ENCODE results near the gene NUBP1. TPM values are rescaled to one million over a fixed set of nuclear protein-coding genes. Genes with fewer than 3 reads are reported as not detected.
"Not testable (repeated sequence)": the region's sequence is repeated elsewhere in the genome, so short reads cannot be mapped to it uniquely, and the experiment has no call there.

Gene NUBP1
- total RNA-seq, 1 experiment from 2014 or later = 51.7 TPM

DNA sequence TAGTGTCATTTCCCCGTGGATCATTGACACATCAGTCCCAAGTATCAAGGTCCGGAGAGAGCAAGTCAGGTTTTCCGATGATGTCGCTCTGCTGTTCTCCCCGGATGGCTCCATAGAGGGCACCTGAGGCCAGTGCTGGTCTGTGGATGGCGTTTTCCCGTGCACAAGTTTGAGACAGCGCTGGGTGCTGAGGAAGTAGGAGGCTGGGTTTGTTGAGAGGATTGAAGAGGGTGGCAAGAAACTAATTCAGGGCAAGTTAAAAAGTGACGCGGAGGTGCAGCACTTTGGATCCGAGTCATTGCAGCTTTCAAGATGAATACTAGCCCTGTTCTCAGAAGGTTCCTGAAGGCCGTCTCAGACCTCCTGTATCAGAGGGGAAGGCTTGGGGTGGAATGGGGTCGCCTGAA, 7.7 kb downstream of the NUBP1 start:
- no peak for DNase-seq (ENCODE audit: low spot score)

DNA sequence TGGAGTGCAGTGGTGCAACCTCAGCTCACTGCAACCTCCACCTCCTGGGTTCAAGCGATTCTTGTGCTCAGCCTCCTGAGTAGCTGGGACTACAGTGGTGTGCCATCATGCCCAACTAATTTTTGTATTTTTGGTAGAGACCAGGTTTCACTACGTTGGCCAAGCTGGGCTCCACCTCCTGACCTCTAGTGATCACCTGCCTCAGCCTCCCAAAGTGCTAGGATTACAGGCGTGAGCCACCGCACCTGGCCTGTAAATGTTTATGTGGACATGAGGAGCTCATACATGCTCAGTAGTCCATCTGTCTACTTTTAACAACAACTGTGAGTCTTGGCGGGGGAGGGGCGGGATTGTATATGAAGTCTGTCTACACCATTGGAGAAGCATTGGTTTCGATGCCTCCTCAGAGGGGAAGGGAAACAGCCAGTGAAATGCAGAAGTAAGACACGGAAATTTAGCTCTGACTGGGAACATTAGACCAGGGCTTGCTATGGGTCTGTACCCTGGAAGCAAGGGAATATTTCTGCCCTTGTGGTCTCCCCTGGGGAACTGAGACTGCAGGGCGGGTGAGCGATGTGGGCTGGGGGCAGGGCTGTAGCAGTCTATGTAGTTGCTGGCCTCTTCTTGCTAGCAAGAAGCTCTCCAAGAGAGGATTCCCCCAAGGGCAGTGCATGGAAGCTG, 9.3 kb downstream of the NUBP1 start:
- no peak for DNase-seq (ENCODE audit: low spot score)

DNA sequence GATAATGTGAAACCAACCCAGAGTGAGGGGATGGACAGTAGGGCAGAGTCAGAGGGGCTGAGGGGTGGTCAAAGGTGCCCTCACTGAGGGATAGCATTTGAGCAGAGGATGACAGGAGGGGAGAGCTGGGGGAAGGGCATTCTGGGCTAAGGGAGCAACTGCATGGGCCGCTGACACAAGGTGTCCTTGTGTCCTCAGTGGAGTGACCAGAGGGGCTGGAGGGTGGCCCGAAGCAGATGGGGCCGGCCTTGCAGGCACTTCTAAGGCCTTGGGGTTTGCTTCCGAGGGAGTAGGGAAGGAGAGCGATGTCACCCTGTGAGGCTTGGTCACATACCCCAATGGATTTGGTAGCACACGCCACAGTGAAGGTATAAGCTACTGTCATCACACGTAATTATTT, 10.0 kb downstream of the NUBP1 start:
- DNase-seq (ENCODE audit: low spot score) = no peak

DNA sequence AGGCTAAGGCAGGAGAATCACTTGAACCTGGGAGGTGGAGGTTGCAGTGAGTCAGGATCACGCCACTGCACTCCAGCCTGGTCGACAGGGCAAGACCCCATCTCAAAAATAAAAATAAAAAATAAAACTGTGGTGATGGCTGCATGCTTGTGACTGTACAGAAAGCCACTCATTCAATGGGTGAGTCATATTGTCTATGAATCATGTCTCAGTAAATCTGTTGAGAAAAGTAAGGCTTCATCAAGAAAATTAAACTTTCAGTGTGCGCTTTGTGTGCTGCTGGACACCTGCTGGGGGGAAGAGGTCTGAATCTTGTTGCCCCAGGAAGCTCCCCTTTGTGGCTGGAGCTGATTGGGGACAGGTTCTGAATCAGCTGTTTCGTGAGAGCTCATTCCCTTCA, 11.3 kb downstream of the NUBP1 start:
- DNase-seq (ENCODE audit: low spot score) = no peak

DNA sequence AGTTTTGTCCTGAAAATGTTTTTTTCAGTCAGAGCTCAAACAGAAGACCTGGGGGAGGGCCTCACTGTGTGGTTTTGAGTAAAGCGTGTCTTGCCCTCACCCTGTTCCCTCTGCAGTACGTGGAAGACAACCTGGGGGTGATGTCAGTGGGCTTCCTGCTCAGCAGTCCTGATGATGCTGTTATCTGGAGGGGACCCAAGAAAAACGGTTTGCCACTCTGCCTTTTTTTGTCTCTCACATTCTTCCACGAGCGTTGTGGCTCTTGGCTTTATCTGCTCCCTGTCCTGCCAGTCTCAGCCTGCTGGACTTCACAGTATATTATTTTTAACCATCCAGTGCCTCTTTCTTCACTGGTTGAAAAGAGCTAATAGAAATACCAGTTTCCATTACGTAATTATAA, 12.9 kb downstream of the NUBP1 start:
- no peak for DNase-seq (ENCODE audit: low spot score)

DNA sequence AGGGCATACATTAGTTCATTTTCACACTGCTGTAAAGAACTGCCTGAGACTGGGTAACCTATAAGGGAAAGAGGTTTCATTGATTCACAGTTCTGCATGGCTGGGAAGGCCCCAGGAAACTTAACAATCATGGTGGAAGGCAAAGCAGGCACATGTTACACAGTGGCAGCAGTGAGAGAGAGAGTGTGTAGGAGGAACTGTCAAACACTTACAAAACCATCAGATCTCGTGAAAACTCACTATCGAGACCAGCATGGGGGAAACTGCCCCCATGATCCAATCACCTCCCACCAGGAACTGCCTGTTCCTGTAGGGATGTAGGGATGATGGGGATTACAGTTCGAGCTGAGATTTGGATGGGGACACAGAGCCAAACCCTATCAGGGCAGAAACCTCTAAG, 17.2 kb downstream of the NUBP1 start:
- no peak for DNase-seq (ENCODE audit: low spot score)

DNA sequence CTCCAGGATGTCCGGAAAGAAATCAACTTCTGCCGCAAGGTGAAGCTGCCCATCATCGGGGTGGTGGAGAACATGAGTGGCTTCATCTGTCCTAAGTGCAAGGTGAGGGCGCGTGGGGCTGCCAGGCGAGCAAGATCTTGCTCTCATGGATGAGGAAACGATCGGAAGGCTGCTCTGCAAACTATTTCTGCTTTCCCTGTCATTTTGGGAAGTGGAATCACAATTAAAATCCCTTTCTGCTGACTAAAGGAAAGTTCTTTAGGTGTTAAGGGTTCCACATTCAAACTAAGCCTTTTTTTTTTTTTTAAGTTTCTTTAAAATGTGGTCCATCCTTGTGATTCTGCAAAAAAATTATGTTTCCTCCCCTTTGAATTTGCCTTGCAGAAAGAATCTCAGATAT, 17.7 kb downstream of the NUBP1 start:
- no peak for DNase-seq (ENCODE audit: low spot score)

DNA sequence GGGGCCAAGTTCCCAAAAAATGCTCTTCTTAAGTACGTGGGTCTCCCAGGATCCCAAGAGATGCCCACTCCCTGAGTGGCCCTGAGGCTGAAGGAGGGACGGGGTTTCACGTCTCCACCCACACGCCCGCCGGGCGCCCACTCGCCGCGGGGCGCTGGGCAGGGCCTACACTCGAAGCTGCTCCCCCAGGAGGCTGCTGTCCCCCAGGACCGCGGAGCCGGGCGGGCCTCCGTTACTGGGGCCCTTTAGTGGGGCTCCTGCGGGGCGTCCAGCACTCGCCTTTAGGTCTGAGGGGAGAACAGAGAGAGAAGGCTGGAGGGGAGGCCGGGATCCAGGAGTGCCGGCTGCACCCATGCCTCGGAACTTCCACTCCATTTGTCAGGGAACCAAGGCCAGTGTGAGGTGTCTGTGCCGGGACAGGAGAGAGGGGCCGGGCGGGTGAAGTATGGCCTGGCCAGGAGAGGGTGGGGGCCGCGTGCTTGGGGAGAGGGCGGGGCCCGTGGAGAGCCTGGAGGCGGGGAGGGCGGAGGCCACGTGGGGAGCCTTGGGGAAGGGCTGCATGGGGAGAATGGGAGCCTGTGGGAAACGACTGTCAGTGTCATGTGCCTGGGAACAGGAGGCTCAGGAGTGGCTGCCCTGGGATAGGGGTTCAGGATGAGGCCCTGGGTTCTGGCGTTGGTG, 18.8 kb downstream of the NUBP1 start:
- no peak for DNase-seq (ENCODE audit: low spot score)

DNA sequence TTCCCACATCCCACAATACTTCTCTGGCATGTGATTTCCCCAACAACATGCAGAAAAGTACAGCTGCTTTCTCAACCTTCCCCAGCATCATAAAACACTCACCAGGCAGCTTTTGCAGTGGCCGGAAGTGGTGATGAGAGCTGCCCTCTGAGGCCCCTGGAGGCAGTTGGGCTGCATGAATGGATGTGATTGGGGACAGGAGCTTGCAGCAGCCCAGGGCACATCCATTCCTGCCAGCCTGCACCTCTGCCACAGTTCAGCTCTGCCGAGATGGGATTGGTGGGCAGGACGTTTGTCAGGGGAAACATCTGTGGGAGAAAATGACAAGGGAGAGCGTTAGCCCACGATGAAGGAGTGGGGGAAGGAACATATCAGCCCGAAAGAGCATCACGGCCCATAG, 19.8 kb downstream of the NUBP1 start:
- DNase-seq (ENCODE audit: low spot score) = no peak

DNA sequence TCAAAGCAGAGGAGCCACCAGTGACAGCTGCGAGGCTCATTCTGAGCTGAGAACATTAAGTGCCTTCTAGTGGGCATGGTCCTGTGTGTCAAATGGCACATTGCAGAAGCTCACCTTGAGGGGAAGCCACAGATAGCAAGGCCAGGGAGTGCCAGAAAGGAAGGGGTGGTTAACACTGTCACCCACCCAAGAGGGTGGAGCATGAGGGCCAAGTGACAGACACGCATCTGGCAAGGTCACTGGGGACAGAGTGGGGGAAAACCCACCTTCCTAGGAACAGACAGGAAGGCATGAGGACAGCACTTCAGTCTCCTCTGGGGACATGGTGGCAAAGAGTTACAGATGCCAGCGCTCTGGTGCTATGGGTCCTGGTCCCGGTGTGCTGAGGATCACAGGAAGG, 22.1 kb downstream of the NUBP1 start:
- no peak for DNase-seq (ENCODE audit: low spot score)

DNA sequence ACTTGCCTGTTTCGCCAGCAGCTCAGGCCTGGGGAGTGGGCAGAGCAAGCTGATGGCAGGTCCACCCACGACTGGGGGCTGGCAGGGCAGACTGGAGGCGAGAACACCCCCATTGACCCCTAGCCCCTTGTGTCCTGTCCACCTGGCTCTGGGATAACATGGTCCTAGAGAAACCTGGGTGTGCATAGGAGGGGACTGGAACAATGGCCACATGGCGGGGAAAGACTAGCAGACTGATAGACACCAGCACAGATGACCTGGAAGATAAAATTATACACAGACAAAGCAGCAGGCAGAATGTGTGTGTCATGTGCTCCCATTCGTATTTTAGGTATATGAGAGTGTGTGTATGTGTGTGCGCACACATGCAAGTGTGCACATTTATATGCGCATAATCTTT, 23.5 kb downstream of the NUBP1 start:
- no peak for DNase-seq (ENCODE audit: low spot score)

DNA sequence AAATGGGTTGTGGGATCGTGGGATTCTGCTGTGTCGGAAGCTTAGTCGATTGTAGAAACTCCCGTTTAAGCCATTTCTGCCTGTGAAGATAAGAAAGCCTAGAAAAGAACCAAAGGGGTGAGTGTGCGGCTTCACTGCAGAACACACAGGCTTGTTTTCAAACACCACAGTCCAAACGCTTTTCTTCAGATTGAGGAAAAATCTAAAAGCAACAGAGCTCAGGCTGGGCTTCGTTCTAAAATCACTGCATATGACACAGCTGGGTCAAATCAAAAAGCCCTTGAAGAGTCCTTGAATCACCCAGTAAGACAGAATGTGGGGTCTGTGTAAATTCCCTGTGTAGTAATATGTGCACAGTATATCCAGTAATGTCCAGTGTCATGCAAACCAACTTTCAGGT, 25.7 kb downstream of the NUBP1 start:
- no peak for DNase-seq (ENCODE audit: low spot score)

DNA sequence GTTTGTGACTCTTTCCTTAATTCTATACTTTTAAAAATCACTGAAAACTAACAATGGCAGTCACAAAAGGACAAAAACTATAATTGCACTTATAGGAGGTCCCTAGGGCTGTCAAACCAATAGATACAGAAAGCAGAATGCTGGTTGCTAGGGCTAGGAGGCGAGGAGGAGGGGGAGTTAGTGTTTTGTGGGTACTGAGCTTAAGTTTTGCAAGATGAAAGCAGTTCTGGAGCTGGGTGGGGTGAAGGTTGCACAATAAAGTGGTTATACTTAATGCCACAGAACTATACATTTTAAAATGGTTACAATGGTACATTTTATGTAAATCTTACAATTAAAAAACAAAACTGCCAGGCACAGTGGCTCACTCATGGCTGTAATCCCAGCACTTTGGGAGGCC, 27.3 kb downstream of the NUBP1 start:
- DNase-seq (ENCODE audit: low spot score) = no peak

DNA sequence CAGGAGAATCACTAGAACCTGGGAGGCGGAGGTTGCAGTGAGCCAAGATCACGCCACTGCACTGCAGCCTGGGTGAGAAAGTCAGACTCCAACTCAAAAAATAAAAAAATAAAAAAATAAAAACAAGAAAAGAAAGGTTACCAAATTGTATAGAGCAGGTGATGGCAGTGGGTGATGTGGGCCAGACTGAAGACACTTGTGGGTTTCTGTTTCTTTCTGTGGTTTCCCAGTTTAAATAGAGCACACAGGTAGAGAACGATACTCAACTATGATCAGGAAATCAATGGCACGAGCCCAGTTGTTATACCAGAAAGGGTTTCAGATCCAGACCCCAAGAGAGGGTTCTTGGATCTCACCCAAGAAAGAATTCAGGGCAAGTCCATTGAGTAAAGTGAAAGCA, 32.6 kb downstream of the NUBP1 start:
- no peak for DNase-seq (ENCODE audit: low spot score)

DNA sequence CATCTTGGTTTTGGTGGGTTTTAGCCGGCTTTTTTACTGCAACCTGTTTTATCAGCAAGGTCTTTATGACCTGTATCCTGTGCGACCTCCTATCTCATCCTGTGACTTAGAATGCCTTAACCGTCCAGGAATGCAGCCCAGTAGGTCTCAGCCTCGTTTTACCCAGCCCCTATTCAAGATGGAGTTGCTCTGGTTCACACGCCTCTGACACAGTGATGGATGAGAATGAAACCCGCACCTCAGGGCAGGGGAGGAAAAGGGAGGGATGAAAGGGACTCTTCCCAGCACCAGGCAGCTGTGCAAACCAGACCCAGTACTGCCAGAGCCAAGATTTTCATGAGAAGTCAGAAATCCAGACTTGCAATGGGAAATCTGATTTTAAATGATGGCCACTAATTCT, 33.3 kb downstream of the NUBP1 start:
- DNase-seq (ENCODE audit: low spot score) = not testable (repeated sequence)

DNA sequence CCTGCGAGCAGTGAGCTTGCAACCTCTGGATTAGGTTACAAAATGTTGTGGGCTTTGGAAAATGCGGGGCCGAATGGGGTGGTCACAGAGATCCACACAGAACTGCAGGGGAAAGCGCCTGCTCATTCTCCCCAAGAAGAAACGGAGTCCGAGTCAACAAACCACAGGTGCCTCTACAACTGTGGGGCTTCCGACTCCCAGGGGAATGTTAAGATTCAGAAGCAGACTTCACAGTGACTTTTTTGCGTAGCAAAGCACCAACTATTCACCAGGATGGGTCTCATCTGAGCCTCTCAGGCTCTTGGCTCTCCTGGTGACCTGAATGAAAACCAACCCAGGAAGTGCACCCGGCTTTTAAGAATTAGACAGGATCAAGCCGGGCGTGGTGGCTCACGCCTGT, 33.7 kb downstream of the NUBP1 start:
- no peak for DNase-seq (ENCODE audit: low spot score)

DNA sequence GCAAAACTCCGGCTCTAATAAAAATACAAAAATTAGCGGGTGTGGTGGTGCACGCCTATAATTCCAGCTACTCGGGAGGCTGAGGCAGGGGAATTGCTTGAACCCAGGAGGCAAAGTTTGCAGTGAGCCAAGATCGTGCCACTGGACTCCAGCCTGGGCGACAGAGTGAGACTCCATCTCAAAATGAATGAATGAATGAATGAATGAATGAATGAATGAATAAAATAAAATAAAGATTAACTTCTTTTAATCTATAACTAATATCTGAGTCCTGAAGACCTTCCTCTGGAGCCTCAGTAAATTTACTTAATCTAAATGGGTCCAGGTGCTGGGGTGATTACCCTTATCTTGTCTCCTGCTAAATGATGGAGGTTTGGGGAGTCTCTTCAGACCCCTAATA, 36.3 kb downstream of the NUBP1 start:
- not testable (repeated sequence) for DNase-seq (ENCODE audit: low spot score)

DNA sequence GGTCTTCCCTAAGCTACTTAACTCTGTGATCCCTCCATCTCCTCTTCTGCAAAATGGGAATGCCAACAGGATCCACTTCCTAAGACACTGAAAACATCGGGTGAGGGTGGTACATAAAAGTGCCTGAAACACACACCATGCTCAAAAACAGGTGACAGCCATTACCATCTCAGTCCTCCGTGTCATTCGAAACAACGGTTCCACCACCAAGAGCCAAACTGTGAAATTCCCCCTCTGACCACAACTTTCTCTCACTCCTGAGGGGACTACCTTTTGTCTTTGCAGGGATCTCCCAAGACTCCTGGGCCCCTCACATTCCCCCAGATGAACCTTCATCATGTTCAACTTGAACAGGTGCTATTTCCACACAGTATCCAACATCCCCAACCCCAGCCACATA, 37.0 kb downstream of the NUBP1 start:
- no peak for DNase-seq (ENCODE audit: low spot score)

DNA sequence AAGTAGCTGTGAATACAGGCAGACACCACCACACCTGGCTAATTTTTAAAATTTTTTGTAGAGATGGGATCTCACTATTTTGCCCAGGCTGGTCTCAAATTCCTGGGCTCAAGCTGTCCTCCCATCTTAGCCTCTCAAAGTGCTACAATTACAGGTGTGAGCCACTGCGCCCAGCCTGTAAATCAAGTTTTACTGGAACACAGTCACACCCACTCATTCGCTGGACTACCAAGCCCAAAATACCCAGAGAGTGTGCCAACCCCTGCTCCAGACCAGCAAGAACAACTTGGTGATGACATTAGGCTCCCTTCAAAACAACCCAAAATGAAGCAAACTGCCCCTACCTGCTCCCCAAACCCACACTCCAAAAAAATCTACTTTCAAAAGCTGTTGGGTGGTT, 39.0 kb downstream of the NUBP1 start:
- DNase-seq (ENCODE audit: low spot score) = no peak

DNA sequence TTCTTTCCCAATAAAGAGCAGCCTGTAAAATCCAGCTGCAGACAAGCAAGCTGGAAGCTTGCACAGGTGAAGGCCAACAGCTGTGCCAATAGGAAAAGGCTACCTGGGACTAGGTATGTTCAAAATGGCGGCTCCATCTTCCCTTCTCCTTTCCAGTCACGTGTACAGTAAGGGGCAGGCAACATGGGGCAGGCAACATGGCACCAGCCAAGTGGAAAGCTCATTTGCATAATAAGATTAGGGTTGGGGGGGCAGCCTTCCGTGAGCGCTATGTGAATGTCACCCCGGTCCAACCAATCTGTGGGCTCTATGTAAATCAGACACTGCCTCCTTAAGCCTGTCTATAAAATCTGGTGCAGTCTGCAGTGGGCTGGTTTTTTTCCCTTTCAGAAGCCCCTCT, 43.7 kb downstream of the NUBP1 start:
- no peak for DNase-seq (ENCODE audit: low spot score)

DNA sequence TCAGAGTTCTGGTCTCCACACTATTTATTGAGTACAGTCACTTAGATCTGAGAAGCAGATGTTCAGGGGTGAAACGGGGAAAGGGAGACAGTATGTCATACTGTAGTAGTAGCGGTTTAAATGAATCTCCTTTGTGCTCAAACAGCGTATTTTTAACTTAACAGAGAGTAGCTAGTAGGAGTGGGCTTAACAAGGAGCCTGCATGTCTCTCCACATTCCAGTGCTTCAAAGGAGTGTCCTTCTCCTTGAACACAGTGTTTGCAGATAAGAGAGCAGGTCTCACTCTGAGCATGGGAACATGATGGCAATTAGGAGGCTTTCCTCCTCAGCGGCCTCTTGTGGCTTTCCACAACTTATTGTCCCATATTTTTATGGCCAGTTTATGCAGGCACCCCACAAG, 45.0 kb downstream of the NUBP1 start:
- DNase-seq (ENCODE audit: low spot score) = not testable (repeated sequence)

DNA sequence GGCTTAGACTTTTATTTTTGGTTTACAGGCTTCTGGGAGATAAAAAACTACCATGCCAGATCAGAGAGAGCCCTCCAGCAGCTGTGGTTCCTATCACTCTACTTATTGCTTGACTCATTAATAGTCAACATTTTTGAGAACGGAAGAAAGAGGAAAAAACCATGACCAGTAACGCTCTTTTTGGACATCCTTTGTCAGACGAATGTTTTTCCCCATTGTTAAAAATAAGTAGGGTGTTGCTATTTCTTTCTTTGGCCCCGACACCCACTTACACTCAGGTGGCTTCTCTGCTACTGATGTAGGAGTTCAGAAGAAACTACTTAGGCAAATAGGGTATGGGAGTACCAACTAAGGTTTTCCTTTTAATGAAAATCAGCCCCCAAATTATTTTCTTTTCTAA, 47.4 kb downstream of the NUBP1 start:
- DNase-seq (ENCODE audit: low spot score) = no peak

DNA sequence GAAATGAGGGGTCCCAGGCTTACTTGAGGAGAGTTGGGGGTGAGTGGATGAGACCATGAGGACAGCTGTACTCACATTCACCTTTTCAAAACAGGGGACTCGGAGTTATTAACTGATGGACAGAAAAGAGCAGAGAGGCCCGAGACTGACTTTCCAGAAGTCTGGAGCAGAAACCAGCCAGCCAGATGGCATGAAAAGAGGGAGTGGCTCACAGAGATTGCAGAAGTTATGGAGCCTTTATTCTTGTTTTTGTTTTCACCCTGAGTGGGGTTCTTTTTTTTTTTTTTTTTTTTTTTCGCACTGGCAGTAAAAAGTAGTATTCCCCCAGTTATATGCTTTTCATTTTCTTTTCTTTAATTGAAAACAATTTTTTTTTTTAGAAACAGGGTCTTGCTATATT, 56.1 kb downstream of the NUBP1 start:
- DNase-seq (ENCODE audit: low spot score) = no peak

DNA sequence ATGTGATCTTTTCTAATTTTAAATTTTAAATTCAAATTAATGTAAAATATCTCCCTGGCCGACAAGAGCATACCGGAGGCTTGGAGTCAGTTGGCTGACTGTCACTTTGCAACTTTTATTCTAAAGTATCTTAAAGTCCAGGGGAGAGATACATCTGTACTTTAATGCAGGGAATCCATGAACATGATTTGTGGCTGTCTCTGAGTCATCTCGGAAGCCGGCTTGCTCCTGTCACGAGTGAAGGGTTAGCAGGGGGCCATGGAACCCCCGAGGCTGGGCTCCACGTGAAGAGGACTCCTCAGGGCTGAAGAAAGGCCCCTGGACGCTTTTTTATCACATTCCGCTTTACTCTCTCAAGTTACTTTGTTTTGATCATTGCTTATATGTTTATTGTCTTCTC, 61.7 kb downstream of the NUBP1 start:
- no peak for DNase-seq (ENCODE audit: low spot score)
